ENCODE data around the gene MAD2L1BP. TPM values are rescaled to one million over a fixed set of nuclear protein-coding genes. Genes with fewer than 3 reads are reported as not detected.

Gene MAD2L1BP
- total and polyA plus RNA-seq, 2 of the 13 experiments (the other 11 are each of a cell fraction or from before 2014, with no cell fraction given), result 54.2 to 55.5 TPM

GRCh38 chr6:43669050-43669921, 33.6 kb downstream of the MAD2L1BP start (continued):
- TF ChIP-seq, protein P1, sequence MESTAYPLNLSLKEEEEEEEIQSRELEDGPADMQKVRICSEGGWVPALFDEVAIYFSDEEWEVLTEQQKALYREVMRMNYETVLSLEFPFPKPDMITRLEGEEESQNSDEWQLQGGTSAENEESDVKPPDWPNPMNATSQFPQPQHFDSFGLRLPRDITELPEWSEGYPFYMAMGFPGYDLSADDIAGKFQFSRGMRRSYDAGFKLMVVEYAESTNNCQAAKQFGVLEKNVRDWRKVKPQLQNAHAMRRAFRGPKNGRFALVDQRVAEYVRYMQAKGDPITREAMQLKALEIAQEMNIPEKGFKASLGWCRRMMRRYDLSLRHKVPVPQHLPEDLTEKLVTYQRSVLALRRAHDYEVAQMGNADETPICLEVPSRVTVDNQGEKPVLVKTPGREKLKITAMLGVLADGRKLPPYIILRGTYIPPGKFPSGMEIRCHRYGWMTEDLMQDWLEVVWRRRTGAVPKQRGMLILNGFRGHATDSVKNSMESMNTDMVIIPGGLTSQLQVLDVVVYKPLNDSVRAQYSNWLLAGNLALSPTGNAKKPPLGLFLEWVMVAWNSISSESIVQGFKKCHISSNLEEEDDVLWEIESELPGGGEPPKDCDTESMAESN (CRISPR knock-in tag; conservative IDR thresholded peaks at IDR 0.05), result no peak
- TF ChIP-seq CENPT (CRISPR knock-in tag; IDR thresholded peaks at IDR 0.05; ENCODE audit: low read depth), result no peak
- TF ChIP-seq EEA1 (CRISPR knock-in tag; IDR thresholded peaks at IDR 0.05; ENCODE audit: borderline replicate concordance), result 0 out of 2 replicates have a peak, but pooled peaks have one; percentile 32
- TF ChIP-seq, protein P2, sequence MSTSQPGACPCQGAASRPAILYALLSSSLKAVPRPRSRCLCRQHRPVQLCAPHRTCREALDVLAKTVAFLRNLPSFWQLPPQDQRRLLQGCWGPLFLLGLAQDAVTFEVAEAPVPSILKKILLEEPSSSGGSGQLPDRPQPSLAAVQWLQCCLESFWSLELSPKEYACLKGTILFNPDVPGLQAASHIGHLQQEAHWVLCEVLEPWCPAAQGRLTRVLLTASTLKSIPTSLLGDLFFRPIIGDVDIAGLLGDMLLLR (CRISPR knock-in tag; IDR thresholded peaks at IDR 0.05), result peak; percentile 1; the same call in 1 of the 2 replicates
- TF ChIP-seq RXRB (CRISPR knock-in tag; IDR thresholded peaks at IDR 0.05; ENCODE audit: borderline replicate concordance), result no peak
- TF ChIP-seq, protein P3, sequence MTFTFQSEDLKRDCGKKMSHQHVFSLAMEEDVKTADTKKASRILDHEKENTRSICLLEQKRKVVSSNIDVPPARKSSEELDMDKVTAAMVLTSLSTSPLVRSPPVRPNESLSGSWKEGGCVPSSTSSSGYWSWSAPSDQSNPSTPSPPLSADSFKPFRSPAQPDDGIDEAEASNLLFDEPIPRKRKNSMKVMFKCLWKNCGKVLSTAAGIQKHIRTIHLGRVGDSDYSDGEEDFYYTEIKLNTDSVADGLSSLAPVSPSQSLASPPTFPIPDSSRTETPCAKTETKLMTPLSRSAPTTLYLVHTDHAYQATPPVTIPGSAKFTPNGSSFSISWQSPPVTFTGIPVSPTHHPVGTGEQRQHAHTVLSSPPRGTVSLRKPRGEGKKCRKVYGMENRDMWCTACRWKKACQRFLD (CRISPR knock-in tag; IDR thresholded peaks at IDR 0.05; ENCODE audit: borderline replicate concordance), result 0 out of 2 replicates have a peak, but pooled peaks have one; percentile 31
- TF ChIP-seq HNF4G (IDR thresholded peaks at IDR 0.05; ENCODE audit: borderline replicate concordance, low read depth, low read length), result no peak
- no peak for TF ChIP-seq HNF4G (CRISPR knock-in tag; IDR thresholded peaks at IDR 0.05; ENCODE audit: borderline replicate concordance, low read depth)
- TF ChIP-seq HIC2 (CRISPR knock-in tag; IDR thresholded peaks at IDR 0.05; ENCODE audit: low read depth), result 0 out of 2 replicates have a peak, but pooled peaks have one; percentile 22
